SK-N-SH treated with all-trans-retinoic acid at 6 μM for 48 hours (cell line): ENCODE data around the gene SLC66A3.
"Not testable (repeated sequence)": the region's sequence is repeated elsewhere in the genome, so short reads cannot be mapped to it uniquely, and the experiment has no call there.

Experiments used
- ATAC-seq: fragments of 200-7000 bp; cut with Tn5 transposase; 3 replicates; pipeline ENCODE4 v1.9.1; 2020; ENCODE audit warnings: mild to moderate bottlenecking, moderate library complexity
- ARNTL ChIP-seq: fragments of 450-650 bp; formaldehyde crosslinking; IDR thresholded peaks from 2 replicates; pipeline ENCODE4 v1.5.0; 2020; ENCODE audit warnings: low read depth, mild to moderate bottlenecking, moderate library complexity, borderline replicate concordance
- BACH2 ChIP-seq: fragments of 250-450 bp; sonication (Bioruptor Pico); IDR thresholded peaks from 2 replicates; pipeline ENCODE4 v1.9.0; 2021; ENCODE audit warnings: mild to moderate bottlenecking, borderline replicate concordance
- ESRRG ChIP-seq: fragments of 250-450 bp; sonication (Bioruptor Pico); IDR thresholded peaks from 2 replicates; pipeline ENCODE4 v1.6.1; 2021; ENCODE audit warnings: mild to moderate bottlenecking
- GLIS3 ChIP-seq: fragments of 250-450 bp; sonication (Bioruptor Pico); IDR thresholded peaks from 2 replicates; pipeline ENCODE4 v1.5.0; 2020; ENCODE audit warnings: mild to moderate bottlenecking, moderate library complexity
- ISL1 ChIP-seq: fragments of 250-450 bp; sonication (Bioruptor Pico); IDR thresholded peaks from 2 replicates; pipeline ENCODE4 v2.1.2; 2022; ENCODE audit warnings: mild to moderate bottlenecking, moderate library complexity
- RARB ChIP-seq: fragments of 250-450 bp; sonication (Bioruptor Pico); IDR thresholded peaks from 2 replicates; pipeline ENCODE4 v1.8.0; 2021; ENCODE audit warnings: mild to moderate bottlenecking, moderate library complexity
- TCF4 ChIP-seq: fragments of 250-450 bp; sonication (Bioruptor Pico); IDR thresholded peaks from 2 replicates; pipeline ENCODE4 v1.8.0; 2021; ENCODE audit warnings: mild to moderate bottlenecking, moderate library complexity, borderline replicate concordance
- TOX ChIP-seq: fragments of 250-450 bp; sonication (Bioruptor Pico); IDR thresholded peaks from 2 replicates; pipeline ENCODE4 v1.8.0; 2021; ENCODE audit warnings: mild to moderate bottlenecking, moderate library complexity, borderline replicate concordance
- ZC3H10 ChIP-seq: fragments of 250-450 bp; sonication (Bioruptor Pico); IDR thresholded peaks from 2 replicates; pipeline ENCODE4 v1.5.1; 2021; ENCODE audit warnings: mild to moderate bottlenecking, moderate library complexity
- ZFP30 ChIP-seq: fragments of 450-650 bp; formaldehyde crosslinking; IDR thresholded peaks from 2 replicates; pipeline ENCODE4 v1.5.0; 2022; ENCODE audit warnings: mild to moderate bottlenecking, moderate library complexity
- ZNF565 ChIP-seq: fragments of 450-650 bp; formaldehyde crosslinking; conservative IDR thresholded peaks from 2 replicates; pipeline ENCODE4 v1.5.0; 2020; ENCODE audit warnings: low read depth, mild to moderate bottlenecking, moderate library complexity
- ZNF70 ChIP-seq: fragments of 450-650 bp; formaldehyde crosslinking; IDR thresholded peaks from 2 replicates; pipeline ENCODE4 v1.5.0; 2020; ENCODE audit warnings: mild to moderate bottlenecking, moderate library complexity
- TF ChIP-seq, protein P1 (sequence below): fragments of 250-450 bp; sonication (Bioruptor Pico); IDR thresholded peaks from 2 replicates; pipeline ENCODE4 v1.5.0; 2020; ENCODE audit warnings: mild to moderate bottlenecking, moderate library complexity
- TF ChIP-seq, protein P2 (sequence below): fragments of 250-450 bp; sonication (Bioruptor Pico); IDR thresholded peaks from 2 replicates; pipeline ENCODE4 v1.5.1; 2020; ENCODE audit warnings: low read depth, mild to moderate bottlenecking, moderate library complexity
- TF ChIP-seq, protein P3 (sequence below): fragments of 250-450 bp; sonication (Bioruptor Pico); IDR thresholded peaks from 2 replicates; pipeline ENCODE4 v1.8.0; 2020; ENCODE audit warnings: mild to moderate bottlenecking, moderate library complexity, borderline replicate concordance
- TF ChIP-seq, protein P4 (sequence below): fragments of 250-450 bp; sonication (Bioruptor Pico); IDR thresholded peaks from 2 replicates; pipeline ENCODE4 v1.8.0; 2021; ENCODE audit warnings: low read depth, mild to moderate bottlenecking, moderate library complexity, borderline replicate concordance

Gene SLC66A3

DNA sequence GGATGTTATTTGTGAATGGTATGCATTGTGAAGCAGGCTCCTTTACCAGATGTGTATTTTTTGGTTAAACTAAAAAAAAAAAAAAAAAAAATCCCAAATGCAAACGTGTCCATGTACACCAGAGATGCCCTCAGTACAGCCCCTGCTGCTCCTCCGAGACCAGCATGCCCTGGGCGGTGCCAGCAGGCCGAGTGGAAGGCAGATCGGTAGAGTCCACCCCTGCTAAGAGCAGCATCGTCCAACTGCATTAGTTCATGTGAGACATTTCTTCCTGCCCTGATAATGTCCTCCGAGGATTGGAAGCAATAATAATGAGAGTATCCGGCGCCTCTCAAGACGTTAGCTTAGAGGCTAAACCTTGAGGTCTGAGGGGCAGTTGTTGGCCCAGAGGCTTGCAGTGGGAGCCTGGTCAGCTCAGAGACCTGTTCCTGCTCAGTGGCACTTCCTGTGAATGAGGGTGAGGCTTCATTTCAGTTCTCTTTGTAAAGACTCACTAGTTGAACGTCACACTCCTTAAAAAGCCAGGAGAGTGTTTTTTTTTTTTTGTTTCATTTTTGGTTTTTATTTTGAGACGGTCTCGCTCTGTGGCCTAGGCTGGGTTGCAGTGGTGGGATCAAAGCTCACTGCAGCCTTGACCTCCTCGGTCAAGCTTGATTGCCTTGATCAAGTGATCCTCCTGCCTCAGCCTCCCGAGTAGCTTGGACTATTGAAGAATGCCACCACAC is 5.6 kb downstream of the SLC66A3 start (continued):
- TF ChIP-seq, protein P1, sequence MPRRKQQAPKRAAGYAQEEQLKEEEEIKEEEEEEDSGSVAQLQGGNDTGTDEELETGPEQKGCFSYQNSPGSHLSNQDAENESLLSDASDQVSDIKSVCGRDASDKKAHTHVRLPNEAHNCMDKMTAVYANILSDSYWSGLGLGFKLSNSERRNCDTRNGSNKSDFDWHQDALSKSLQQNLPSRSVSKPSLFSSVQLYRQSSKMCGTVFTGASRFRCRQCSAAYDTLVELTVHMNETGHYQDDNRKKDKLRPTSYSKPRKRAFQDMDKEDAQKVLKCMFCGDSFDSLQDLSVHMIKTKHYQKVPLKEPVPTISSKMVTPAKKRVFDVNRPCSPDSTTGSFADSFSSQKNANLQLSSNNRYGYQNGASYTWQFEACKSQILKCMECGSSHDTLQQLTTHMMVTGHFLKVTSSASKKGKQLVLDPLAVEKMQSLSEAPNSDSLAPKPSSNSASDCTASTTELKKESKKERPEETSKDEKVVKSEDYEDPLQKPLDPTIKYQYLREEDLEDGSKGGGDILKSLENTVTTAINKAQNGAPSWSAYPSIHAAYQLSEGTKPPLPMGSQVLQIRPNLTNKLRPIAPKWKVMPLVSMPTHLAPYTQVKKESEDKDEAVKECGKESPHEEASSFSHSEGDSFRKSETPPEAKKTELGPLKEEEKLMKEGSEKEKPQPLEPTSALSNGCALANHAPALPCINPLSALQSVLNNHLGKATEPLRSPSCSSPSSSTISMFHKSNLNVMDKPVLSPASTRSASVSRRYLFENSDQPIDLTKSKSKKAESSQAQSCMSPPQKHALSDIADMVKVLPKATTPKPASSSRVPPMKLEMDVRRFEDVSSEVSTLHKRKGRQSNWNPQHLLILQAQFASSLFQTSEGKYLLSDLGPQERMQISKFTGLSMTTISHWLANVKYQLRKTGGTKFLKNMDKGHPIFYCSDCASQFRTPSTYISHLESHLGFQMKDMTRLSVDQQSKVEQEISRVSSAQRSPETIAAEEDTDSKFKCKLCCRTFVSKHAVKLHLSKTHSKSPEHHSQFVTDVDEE (CRISPR knock-in tag) = no peak
- TF ChIP-seq GLIS3 (no peak), ZC3H10 (CRISPR knock-in tag) (no peak), ZNF70 (CRISPR knock-in tag) (no peak), RARB (CRISPR knock-in tag) (no peak)

DNA sequence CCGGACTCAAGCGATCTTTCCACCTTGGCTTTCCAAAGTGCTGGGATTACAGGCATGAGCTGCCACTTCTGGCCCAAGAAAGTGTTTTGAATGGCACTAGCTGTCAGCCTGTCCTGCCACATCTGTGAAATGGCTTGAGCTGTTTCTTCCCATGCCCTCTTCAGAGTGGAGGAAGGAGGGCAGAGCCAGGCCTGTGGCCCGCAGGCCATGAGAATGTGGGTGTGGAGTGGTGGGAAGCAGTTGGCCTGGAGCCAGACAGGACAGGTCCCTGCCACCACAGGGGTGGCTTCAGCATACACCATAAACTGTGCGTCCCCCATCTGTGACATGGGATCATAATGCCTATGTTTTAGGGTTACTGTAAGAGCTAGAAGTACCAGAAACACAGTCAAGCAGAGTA is 6.5 kb downstream of the SLC66A3 start:
- TF ChIP-seq ISL1 (CRISPR knock-in tag) (no peak), GLIS3 (no peak), TOX (CRISPR knock-in tag) (no peak), ZNF70 (CRISPR knock-in tag) (no peak), ESRRG (CRISPR knock-in tag) (no peak), ZFP30 (CRISPR knock-in tag) (no peak)
- TF ChIP-seq, protein P1 (CRISPR knock-in tag) = no peak
- TF ChIP-seq, protein P2, sequence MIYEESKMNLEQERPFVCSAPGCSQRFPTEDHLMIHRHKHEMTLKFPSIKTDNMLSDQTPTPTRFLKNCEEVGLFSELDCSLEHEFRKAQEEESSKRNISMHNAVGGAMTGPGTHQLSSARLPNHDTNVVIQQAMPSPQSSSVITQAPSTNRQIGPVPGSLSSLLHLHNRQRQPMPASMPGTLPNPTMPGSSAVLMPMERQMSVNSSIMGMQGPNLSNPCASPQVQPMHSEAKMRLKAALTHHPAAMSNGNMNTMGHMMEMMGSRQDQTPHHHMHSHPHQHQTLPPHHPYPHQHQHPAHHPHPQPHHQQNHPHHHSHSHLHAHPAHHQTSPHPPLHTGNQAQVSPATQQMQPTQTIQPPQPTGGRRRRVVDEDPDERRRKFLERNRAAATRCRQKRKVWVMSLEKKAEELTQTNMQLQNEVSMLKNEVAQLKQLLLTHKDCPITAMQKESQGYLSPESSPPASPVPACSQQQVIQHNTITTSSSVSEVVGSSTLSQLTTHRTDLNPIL (CRISPR knock-in tag) = no peak
- ATAC-seq = no peak

DNA sequence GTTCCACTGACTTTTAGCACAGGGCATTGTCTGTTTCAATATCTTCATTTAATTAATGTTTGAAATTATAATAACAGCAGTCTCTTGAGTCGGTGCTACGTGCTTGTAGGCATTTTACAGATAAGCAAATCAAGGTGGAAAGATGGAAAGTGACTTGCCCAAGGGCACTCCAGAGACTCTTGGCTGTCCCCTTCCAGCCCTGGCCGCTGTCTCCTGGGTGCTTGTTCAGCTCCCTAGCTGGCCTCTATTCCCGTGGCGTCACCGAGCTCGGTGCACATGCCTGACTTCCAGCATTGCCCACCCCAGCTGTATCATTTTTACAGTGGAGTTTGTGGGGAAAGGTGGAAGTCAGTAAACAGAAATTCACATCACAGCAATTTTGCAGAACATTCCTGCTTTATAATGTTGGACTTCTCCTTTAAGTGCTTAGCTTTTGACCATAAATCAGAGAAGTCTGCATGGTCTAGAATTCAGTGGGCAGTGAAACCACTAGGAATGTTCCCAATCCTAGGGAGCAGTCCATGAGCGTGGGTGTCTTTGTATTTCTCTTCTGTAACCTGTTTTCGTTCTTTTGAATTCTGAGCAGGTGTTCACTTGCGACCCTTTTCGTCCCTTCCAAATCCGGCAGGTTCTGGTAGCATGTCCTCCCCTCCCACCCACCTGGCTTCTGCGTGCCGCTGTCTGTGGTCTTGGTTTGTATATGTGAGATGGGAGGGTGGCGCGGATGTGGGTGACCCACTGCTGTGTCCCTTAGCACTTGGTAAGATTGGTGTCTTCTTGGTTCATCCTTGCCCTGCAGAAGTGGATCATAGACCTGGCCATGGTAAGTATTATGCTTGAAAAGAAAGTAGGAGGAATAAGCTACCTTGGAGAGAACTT is 8.4 kb downstream of the SLC66A3 start:
- no peak for ATAC-seq
- TF ChIP-seq ZNF70 (CRISPR knock-in tag) = no peak
- TF ChIP-seq BACH2 (CRISPR knock-in tag) = no peak
- TF ChIP-seq RARB (CRISPR knock-in tag) = no peak

DNA sequence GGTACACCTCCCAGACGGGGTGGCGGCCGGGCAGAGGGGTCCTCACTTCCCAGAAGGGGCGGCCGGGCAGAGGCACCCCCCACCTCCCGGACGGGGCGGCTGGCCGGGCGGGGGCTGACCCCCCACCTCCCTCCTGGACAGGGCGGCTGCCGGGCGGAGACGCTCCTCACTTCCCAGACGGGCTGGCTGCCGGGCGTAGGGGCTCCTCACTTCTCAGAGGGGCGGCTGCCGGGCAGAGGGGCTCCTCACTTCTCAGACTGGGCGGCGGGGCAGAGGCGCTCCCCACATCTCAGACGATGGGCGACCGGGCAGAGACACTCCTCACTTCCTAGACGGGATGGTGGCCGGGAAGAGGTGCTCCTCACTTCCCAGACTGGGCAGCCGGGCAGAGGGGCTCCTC is 9.8 kb downstream of the SLC66A3 start:
- not testable (repeated sequence) for ATAC-seq

DNA sequence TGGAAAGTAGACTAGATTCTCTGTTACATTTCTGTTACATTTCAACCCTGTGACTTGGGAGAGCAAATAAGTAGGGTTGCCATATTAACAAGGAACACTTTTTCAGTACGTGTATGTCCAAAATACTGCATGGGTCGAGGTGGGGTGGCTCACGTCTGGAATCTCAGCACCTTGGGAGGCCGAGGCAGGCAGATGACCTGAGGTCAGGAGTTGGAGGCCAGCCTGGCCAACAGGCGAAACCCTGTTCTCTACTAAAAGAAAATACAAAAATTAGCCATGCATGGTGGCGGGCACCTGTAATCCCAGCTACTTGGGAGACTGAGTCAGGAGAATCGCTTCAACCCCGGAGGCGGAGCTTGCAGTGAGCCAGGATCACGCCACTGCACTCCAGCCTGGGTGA is 11.2 kb downstream of the SLC66A3 start:
- no peak for ATAC-seq
- TF ChIP-seq, protein P3, sequence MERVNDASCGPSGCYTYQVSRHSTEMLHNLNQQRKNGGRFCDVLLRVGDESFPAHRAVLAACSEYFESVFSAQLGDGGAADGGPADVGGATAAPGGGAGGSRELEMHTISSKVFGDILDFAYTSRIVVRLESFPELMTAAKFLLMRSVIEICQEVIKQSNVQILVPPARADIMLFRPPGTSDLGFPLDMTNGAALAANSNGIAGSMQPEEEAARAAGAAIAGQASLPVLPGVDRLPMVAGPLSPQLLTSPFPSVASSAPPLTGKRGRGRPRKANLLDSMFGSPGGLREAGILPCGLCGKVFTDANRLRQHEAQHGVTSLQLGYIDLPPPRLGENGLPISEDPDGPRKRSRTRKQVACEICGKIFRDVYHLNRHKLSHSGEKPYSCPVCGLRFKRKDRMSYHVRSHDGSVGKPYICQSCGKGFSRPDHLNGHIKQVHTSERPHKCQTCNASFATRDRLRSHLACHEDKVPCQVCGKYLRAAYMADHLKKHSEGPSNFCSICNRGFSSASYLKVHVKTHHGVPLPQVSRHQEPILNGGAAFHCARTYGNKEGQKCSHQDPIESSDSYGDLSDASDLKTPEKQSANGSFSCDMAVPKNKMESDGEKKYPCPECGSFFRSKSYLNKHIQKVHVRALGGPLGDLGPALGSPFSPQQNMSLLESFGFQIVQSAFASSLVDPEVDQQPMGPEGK (CRISPR knock-in tag) = no peak
- TF ChIP-seq, protein P1 (CRISPR knock-in tag) = no peak
- no peak for TF ChIP-seq ZNF565 (CRISPR knock-in tag)
- no peak for TF ChIP-seq TCF4
- no peak for TF ChIP-seq BACH2 (CRISPR knock-in tag)
- TF ChIP-seq ZNF70 (CRISPR knock-in tag) = no peak
- TF ChIP-seq, protein P2 (CRISPR knock-in tag) = no peak
- no peak for TF ChIP-seq ARNTL
- TF ChIP-seq, protein P4, sequence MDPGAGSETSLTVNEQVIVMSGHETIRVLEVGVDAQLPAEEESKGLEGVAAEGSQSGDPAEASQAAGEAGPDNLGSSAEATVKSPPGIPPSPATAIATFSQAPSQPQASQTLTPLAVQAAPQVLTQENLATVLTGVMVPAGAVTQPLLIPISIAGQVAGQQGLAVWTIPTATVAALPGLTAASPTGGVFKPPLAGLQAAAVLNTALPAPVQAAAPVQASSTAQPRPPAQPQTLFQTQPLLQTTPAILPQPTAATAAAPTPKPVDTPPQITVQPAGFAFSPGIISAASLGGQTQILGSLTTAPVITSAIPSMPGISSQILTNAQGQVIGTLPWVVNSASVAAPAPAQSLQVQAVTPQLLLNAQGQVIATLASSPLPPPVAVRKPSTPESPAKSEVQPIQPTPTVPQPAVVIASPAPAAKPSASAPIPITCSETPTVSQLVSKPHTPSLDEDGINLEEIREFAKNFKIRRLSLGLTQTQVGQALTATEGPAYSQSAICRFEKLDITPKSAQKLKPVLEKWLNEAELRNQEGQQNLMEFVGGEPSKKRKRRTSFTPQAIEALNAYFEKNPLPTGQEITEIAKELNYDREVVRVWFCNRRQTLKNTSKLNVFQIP (CRISPR knock-in tag) = no peak
